B cell (primary cell): ENCODE measurements around the gene SUZ12. TPM values are rescaled to one million over a fixed set of nuclear protein-coding genes. Genes with fewer than 3 reads are reported as not detected.

ENCODE experiments used
- ATAC-seq: fragments of 200-7000 bp; cut with Tn5 transposase; one replicate; pipeline ENCODE4 v1.10.0; 2021; ENCODE audit warnings: low read depth, mild to moderate bottlenecking, moderate number of reproducible peaks, moderate library complexity
- CTCF ChIA-PET: fragments of 350-600 bp; sonication (Branson Sonifier 250); formaldehyde crosslinking; loops from one replicate; lab custom pipeline; 2021; ENCODE audit warnings: antibody characterized with exemption, inconsistent platforms; lab: Charles Lee
- POLR2A ChIA-PET: fragments of 350-600 bp; sonication (Branson Sonifier 250); formaldehyde crosslinking; loops from one replicate; lab custom pipeline; 2021; ENCODE audit warnings: antibody characterized with exemption; lab: Charles Lee
- DNase-seq: peaks from one replicate; pipeline ENCODE4 v3.0.0; 2013
- H2AFZ ChIP-seq: 2 replicates; pipeline ENCODE4 v1.6.1; 2012; ENCODE audit warnings: mild to moderate bottlenecking, low read depth, low read length; ENCODE audit not compliant: insufficient read depth, poor library complexity, severe bottlenecking
- H3K27ac ChIP-seq, 2 donors: 1 replicate in 1 of 2; 2 replicates in 1 of 2; pipeline ENCODE4 v1.5.1; 2012 to 2013; ENCODE audit warnings: low read length in 2 of 2, mild to moderate bottlenecking in 2 of 2, moderate library complexity in 1 of 2
- H3K27me3 ChIP-seq, 4 experiments: fragments of 200-600 bp in 1 of 4; sonication (generic) in 1 of 4; replicated peaks in 1 of 4; 1 replicate in 2 of 4; 2 replicates in 2 of 4; pipeline versions ENCODE4 v1.6.1 to v1.7.0; 2013 to 2016; ENCODE audit warnings: low read length in 3 of 4, mild to moderate bottlenecking in 2 of 4, mixed read lengths in 1 of 4, moderate library complexity in 1 of 4; ENCODE audit not compliant: insufficient read depth in 4 of 4, control insufficient read depth in 3 of 4; ENCODE audit errors: control extremely low read depth in 1 of 4
- H3K36me3 ChIP-seq, 2 experiments: replicated peaks in 1 of 2; 1 replicate in 1 of 2; 2 replicates in 1 of 2; pipeline versions ENCODE4 v1.6.1 to v1.7.1; 2013; ENCODE audit warnings: low read length in 1 of 2; ENCODE audit not compliant: insufficient read depth in 2 of 2, control insufficient read depth in 1 of 2; ENCODE audit errors: control extremely low read depth in 1 of 2, extremely low read depth in 1 of 2
- H3K4me1 ChIP-seq, 2 donors: fragments of 200-600 bp in 1 of 2; sonication (generic) in 1 of 2; 1 replicate in 1 of 2; 2 replicates in 1 of 2; pipeline versions ENCODE4 v1.5.1 to v1.6.1; 2013 to 2017; ENCODE audit warnings: low read length in 2 of 2; ENCODE audit not compliant: control insufficient read depth in 2 of 2, insufficient read depth in 2 of 2
- H3K4me2 ChIP-seq: replicated peaks from 2 replicates; pipeline ENCODE3; 2012; ENCODE audit warnings: mild to moderate bottlenecking, low read depth, low read length; ENCODE audit not compliant: poor library complexity, severe bottlenecking
- H3K4me3 ChIP-seq, 5 experiments: fragments of 200-600 bp in 1 of 5; sonication (generic) in 1 of 5; 1 replicate in 3 of 5; 2 replicates in 2 of 5; pipeline versions ENCODE4 v1.5.1 to v1.7.0; 2011 to 2016; ENCODE audit warnings: low read length in 4 of 5, mild to moderate bottlenecking in 4 of 5, low read depth in 2 of 5, control low read depth in 1 of 5, moderate library complexity in 1 of 5; ENCODE audit not compliant: insufficient read depth in 1 of 5; ENCODE audit errors: control extremely low read depth in 1 of 5, extremely low read depth in 1 of 5
- H3K79me2 ChIP-seq: fragments of 200-600 bp; sonication (generic); one replicate; pipeline ENCODE4 v1.6.0; 2016; ENCODE audit warnings: low read length; ENCODE audit not compliant: control insufficient read depth, insufficient read depth
- H3K9ac ChIP-seq: fragments of 200-600 bp; sonication (generic); 2 replicates; pipeline ENCODE4 v1.6.1; 2017; ENCODE audit warnings: mild to moderate bottlenecking, low read length, moderate library complexity
- H3K9me3 ChIP-seq, 3 donors: one replicate each; pipeline versions ENCODE4 v1.6.1 to v1.7.1; 2013; ENCODE audit warnings: low read length in 2 of 3; ENCODE audit not compliant: control insufficient read depth in 2 of 3, insufficient read depth in 1 of 3; ENCODE audit errors: control extremely low read depth in 1 of 3
- H4K20me1 ChIP-seq: 2 replicates; pipeline ENCODE4 v1.6.0; 2012; ENCODE audit warnings: mild to moderate bottlenecking, low read length; ENCODE audit not compliant: insufficient read depth, control insufficient read depth, poor library complexity, severe bottlenecking
- H3K27ac Mint-ChIP-seq: one replicate; pipeline ENCODE4 v1.8.0; 2021; ENCODE audit warnings: mixed read lengths
- H3K27me3 Mint-ChIP-seq: one replicate; pipeline ENCODE4 v1.8.0; 2021; ENCODE audit warnings: mixed read lengths
- H3K4me1 Mint-ChIP-seq: one replicate; pipeline ENCODE4 v1.8.0; 2021; ENCODE audit warnings: mixed read lengths
- H3K4me3 Mint-ChIP-seq: one replicate; pipeline ENCODE4 v1.8.0; 2021; ENCODE audit warnings: mixed read lengths
- H3K9me3 Mint-ChIP-seq: one replicate; pipeline ENCODE4 v1.8.0; 2022; ENCODE audit warnings: mixed read lengths; ENCODE audit not compliant: insufficient read depth
- CTCF ChIP-seq: fragments of 200-600 bp; IDR thresholded peaks from one replicate; pipeline ENCODE4 v1.8.0; 2022; ENCODE audit warnings: antibody characterized with exemption, mild to moderate bottlenecking
- EZH2 ChIP-seq: IDR thresholded peaks from 2 replicates; pipeline ENCODE4 v1.6.1; 2012; ENCODE audit warnings: borderline replicate concordance, low read depth, mild to moderate bottlenecking, moderate library complexity, low read length; ENCODE audit not compliant: insufficient read depth, poor library complexity, severe bottlenecking
- WGBS: methylation state at CpG from one replicate; pipeline ENCODE4 v1.1.5; 2013; ENCODE audit warnings: missing lambda C conversion rate; ENCODE audit not compliant: insufficient coverage; 5-methylcytosine and 5-hydroxymethylcytosine counted together
- intact Hi-C: fragments of 100-400 bp; cut with micrococcal nuclease; formaldehyde crosslinking; loops from one replicate; pipeline ENCODE4 v1.10.0; 2022
- polyA plus RNA-seq: library from polyadenylated mRNA; depleted of rRNA; stranded (reverse); fragments of >200 nt; gene quantifications from 2 replicates; pipeline ENCODE4 v1.2.3, GENCODE V29; 2012
- total RNA-seq, 2 donors: library from RNA; stranded (reverse); fragments of 120-200 nt in 1 of 2; gene quantifications; 1 replicate in 1 of 2; 2 replicates in 1 of 2; pipeline versions ENCODE4 v1.2.3 to v1.2.4, GENCODE V29; 2013 to 2022

Gene SUZ12
- total and polyA plus RNA-seq, 2 donors (not counting 1 experiment from before 2014, with no cell fraction given) = 13.2 to 34.6 TPM

DNA sequence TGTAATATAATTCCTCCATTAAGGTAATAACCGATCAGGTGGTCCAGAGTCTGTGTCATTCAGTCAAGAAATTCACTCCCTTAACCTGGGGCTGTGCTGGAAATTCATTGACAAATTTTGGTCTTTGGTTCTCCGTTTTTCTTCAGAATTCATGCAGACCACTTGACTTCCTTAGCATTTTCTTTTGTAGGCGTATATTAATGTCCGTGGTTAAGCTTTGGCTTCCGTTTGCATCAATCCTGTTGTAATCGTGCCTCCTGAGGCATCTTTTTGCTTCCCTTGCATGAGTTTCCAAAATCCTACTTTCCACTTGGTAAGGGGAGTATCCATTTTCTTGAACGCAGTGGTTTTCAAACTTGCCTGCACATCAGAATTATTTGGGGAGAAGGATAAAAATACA is 79.4 kb downstream of the SUZ12 start:
- ChIA-PET CTCF (interaction anchor here (1.6 kb wide), 1 partner anchor 9 kb away, joined by 6 read pairs; the partner anchor contains the start of gene LRRC37B), POLR2A (no interaction called here)
- no peaks in the 10 kb centered on the region for H3K9me3 Mint-ChIP-seq
- ATAC-seq (no peak), DNase-seq (no peak)
- H3K27me3 Mint-ChIP-seq = no peaks in the 10 kb centered on the region
- H3K4me1 Mint-ChIP-seq = peaks cover 9% of the 10 kb centered on the region
- H3K4me1 ChIP-seq = peaks cover 0 to 4% of the 10 kb centered on the region in 2 donors
- 60% methylated on average over 1 of the region's 7 CpGs for WGBS
- no peak for TF ChIP-seq CTCF
- no peak for TF ChIP-seq EZH2
- no peaks in the 10 kb centered on the region for H4K20me1 ChIP-seq
- no peak overlapping the region for H3K4me3 ChIP-seq
- no peak overlapping the region for H3K4me3 Mint-ChIP-seq
- no peak overlapping the region for H2AFZ ChIP-seq
- intact Hi-C loops = no loop called here
- H3K79me2 ChIP-seq = peaks cover 12% of the 10 kb centered on the region
- H3K9ac ChIP-seq = no peak overlapping the region
- H3K27ac Mint-ChIP-seq = no peak overlapping the region
- H3K36me3 ChIP-seq = peaks cover 0 to 1% of the 10 kb centered on the region in 2 experiments
- H3K9me3 ChIP-seq = no peaks in the 10 kb centered on the region
- H3K27ac ChIP-seq = no peak overlapping the region
- H3K27me3 ChIP-seq = no peaks in the 10 kb centered on the region
- H3K4me2 ChIP-seq = no peak overlapping the region

GRCh38 chr17:32019228-32019627 is 82.4 kb downstream of the SUZ12 start:
- H3K4me3 Mint-ChIP-seq = no peak overlapping the region
- H3K9me3 ChIP-seq = no peaks in the 10 kb centered on the region
- H3K27ac ChIP-seq = no peak overlapping the region
- H3K27ac Mint-ChIP-seq = no peak overlapping the region
- no CpG with 5 or more reads among the region's 1 CpG for WGBS
- H4K20me1 ChIP-seq = no peaks in the 10 kb centered on the region
- CTCF ChIA-PET = interaction anchor here (0.7 kb wide), 1 partner anchor 12 kb away, joined by 3 read pairs; the partner anchor contains the start of gene LRRC37B
- H3K27me3 Mint-ChIP-seq = no peaks in the 10 kb centered on the region
- peaks cover 0 to 4% of the 10 kb centered on the region in 2 donors for H3K4me1 ChIP-seq
- POLR2A ChIA-PET = no interaction called here
- H3K9me3 Mint-ChIP-seq = no peaks in the 10 kb centered on the region
- DNase-seq = no peak
- no peak overlapping the region for H3K4me2 ChIP-seq
- intact Hi-C loops = no loop called here
- no peaks in the 10 kb centered on the region for H3K79me2 ChIP-seq
- no peak overlapping the region for H3K4me3 ChIP-seq
- H3K4me1 Mint-ChIP-seq = peaks cover 7% of the 10 kb centered on the region
- TF ChIP-seq EZH2 = no peak
- no peak for TF ChIP-seq CTCF
- ATAC-seq = no peak
- H3K27me3 ChIP-seq = no peaks in the 10 kb centered on the region
- H3K9ac ChIP-seq = no peak overlapping the region
- no peak overlapping the region for H2AFZ ChIP-seq
- peaks cover 0 to 5% of the 10 kb centered on the region in 2 experiments for H3K36me3 ChIP-seq
